Endothelial cell of umbilical vein (primary cell): ENCODE data around the gene SLC25A21.

ENCODE experiments used
- CTCF ChIP-seq, 2 donors: IDR thresholded peaks; 1 replicate in 1 of 2; 2 replicates in 1 of 2; pipeline ENCODE4 v1.5.1; 2011; ENCODE audit warnings: low read length in 2 of 2, mild to moderate bottlenecking in 2 of 2, moderate library complexity in 2 of 2, control low read depth in 1 of 2, inconsistent platforms in 1 of 2, low read depth in 1 of 2; ENCODE audit not compliant: insufficient read depth in 1 of 2; ENCODE audit errors: extremely low read depth in 1 of 2
- EZH2 ChIP-seq: IDR thresholded peaks from 2 replicates; pipeline ENCODE4 v1.6.1; 2012; ENCODE audit warnings: borderline replicate concordance, low read depth, mild to moderate bottlenecking, moderate library complexity, low read length, inconsistent platforms; ENCODE audit not compliant: severe bottlenecking
- FOS ChIP-seq: IDR thresholded peaks from 2 replicates; pipeline ENCODE4 v1.6.1; 2011; ENCODE audit warnings: mild to moderate bottlenecking, low read length, moderate library complexity, borderline replicate concordance; ENCODE audit not compliant: insufficient read depth
- MAX ChIP-seq: IDR thresholded peaks from 2 replicates; pipeline ENCODE4 v1.6.1; 2011; ENCODE audit not compliant: insufficient read depth, insufficient read length
- MYC ChIP-seq: IDR thresholded peaks from one replicate; pipeline ENCODE4 v1.6.1; 2011; ENCODE audit warnings: mild to moderate bottlenecking, low read depth, low read length
- POLR2A ChIP-seq: IDR thresholded peaks from 2 replicates; pipeline ENCODE4 v1.6.1; 2012; ENCODE audit warnings: low read depth, mild to moderate bottlenecking, control low read depth, low read length
- POLR2AphosphoS5 ChIP-seq: IDR thresholded peaks from 2 replicates; pipeline ENCODE4 v1.6.1; 2012; ENCODE audit warnings: low read depth, mild to moderate bottlenecking, control low read depth, low read length, moderate library complexity; ENCODE audit not compliant: insufficient read depth

GRCh38 chr14:36855396-36855795, 317.0 kb downstream of the SLC25A21 start:
- TF ChIP-seq CTCF (IDR thresholded peaks at IDR 0.05; ENCODE audit: extremely low read depth in 1 of 2, insufficient read depth in 1 of 2, low read depth in 1 of 2, low read length in 2 of 2) (no peak), EZH2 (no peak), POLR2A (no peak), MAX (no peak), FOS (no peak), POLR2AphosphoS5 (no peak), MYC (no peak)
